A549 treated with RU486 at 1 μM for 4 hours (cell line): ENCODE data around the gene OR2T12. TPM values are rescaled to one million over a fixed set of nuclear protein-coding genes. Genes with fewer than 3 reads are reported as not detected.

ENCODE experiments used
- total RNA-seq: library from RNA; stranded (reverse); fragments of 200-300 nt; extraction: Qiagen RNA extraction; gene quantifications from 5 replicates; pipeline ENCODE4 v1.2.3, GENCODE V29; 2022; ENCODE audit warnings: low read depth

OR2T12 gene, protein sequence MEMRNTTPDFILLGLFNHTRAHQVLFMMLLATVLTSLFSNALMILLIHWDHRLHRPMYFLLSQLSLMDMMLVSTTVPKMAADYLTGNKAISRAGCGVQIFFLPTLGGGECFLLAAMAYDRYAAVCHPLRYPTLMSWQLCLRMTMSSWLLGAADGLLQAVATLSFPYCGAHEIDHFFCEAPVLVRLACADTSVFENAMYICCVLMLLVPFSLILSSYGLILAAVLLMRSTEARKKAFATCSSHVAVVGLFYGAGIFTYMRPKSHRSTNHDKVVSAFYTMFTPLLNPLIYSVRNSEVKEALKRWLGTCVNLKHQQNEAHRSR
- total RNA-seq: not detected in 5 replicates

DNA sequence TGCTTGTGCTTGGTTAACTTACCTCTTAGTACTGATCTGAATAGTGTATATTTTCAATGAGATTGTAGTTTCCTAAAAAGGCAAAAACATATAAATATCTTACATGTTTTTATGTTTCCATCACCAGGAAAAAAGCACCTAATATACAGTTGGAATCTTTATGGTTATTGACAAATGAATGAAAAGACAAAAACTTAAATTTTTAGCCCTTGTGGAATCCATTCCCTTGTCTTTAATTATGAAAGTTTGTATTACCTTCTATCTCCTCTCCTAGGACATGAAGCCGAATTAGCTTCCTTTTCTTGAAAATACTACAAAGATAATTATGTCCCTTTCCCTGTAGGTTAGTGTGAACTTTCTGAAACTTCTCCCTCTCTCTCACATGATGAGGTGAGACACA is at the start of gene OR2T12:
Gene OR2T12, minus strand, starts transcription at position 101 of the 400 bp plus-strand sequence. CDS start 7,846 bp downstream, outside the sequence.

DNA sequence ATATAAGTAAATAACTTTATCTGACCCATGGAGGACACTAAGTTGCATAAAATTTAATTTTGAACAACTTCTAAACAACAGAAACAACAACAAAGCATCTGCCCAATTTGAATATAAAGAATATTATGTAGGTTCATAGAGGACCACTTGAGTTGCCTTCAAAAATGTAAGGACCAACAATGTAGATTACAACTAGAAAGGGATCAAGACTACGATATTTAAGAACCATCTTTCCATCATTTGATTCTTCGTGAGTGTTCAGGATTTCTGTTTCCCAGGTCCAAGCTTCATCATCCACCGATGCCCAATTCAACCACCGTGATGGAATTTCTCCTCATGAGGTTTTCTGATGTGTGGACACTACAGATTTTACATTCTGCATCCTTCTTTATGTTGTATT is 45.3 kb upstream of the OR2T12 start, which contains the start of gene OR14C36:
Gene OR14C36, plus strand, starts transcription at position 301 of the 400 bp plus-strand sequence. Its CDS starts 0 bp downstream, at position 301.

DNA sequence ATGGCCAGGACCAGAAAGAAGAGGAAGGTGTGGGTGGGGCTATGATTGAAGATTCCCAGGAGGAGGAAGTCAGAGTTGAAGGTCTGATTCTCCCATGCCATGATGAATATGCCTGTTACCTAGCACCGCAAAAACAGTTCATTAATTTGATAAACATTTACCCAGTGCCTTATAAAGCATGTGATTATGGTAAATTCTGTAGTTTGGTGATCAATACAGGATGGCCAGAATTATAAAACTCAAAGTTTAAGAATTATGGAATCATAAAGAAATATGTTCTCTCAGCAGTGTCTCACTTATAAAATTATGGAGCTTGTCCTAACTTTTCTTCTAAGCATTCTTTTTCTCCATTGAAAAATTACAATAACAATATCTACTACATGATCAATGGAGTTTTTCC is 21.2 kb upstream of the OR2T12 start, which contains the start of gene OR2M7:
Gene OR2M7, minus strand, starts transcription at position 101 of the 400 bp plus-strand sequence. Its CDS starts 0 bp downstream, at position 101.

DNA sequence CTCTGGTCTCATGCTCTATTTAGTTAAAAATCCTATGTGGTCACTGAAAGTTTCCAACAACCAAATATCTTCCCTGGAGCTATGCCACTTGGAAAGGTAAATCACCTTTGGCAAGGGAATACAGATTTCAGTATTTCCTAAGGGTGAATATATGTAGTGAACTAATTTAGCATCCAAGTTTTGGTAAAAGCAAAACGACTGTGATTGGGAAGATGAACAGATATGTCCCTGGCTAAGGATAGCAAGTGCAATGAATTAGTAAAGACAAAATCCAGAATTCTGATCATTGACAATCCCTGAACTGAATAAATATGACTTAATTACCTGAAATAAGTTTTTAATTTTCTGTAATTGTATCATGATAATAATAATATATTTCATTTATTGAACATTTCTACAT is 25.3 kb downstream of the OR2T12 start, which contains the start of gene OR2T33:
Gene OR2T33, minus strand, starts transcription at position 101 of the 400 bp plus-strand sequence. CDS start 4,162 bp downstream, outside the sequence.

Other genes starting within 250 kb of the OR2T12 start
- gene OR2L13, start 208.2 kb downstream of the OR2T12 start, total RNA-seq: not detected in 5 replicates
- not detected in 5 replicates for gene OR2M5, start 158.3 kb downstream of the OR2T12 start, total RNA-seq
- not detected in 5 replicates for gene OR2M2, start 128.6 kb downstream of the OR2T12 start, total RNA-seq
- gene OR2M3, start 106.2 kb downstream of the OR2T12 start, total RNA-seq: not detected in 5 replicates
- gene OR2M4, start 72.0 kb downstream of the OR2T12 start, total RNA-seq: not detected in 5 replicates
- gene OR2T33, start 25.4 kb downstream of the OR2T12 start, total RNA-seq: not detected in 5 replicates
- gene OR2M7, start 21.1 kb upstream of the OR2T12 start, total RNA-seq: not detected in 5 replicates
- gene OR14C36, start 45.4 kb upstream of the OR2T12 start, total RNA-seq: not detected in 5 replicates
- gene OR2T4, start 58.2 kb upstream of the OR2T12 start, total RNA-seq: not detected in 5 replicates
- not detected in 5 replicates for gene OR2T6, start 72.3 kb upstream of the OR2T12 start, total RNA-seq
- not detected in 5 replicates for gene OR2T1, start 99.6 kb upstream of the OR2T12 start, total RNA-seq
- gene OR2T2, start 142.2 kb upstream of the OR2T12 start, total RNA-seq: not detected in 5 replicates
- gene OR2T3, start 169.9 kb upstream of the OR2T12 start, total RNA-seq: not detected in 5 replicates
- gene OR2T5, start 185.2 kb upstream of the OR2T12 start, total RNA-seq: not detected in 5 replicates
- not detected in 5 replicates for gene OR2G6, start 204.6 kb upstream of the OR2T12 start, total RNA-seq